ENCODE measurements around the gene ABR.
"Not testable (repeated sequence)": the region's sequence is repeated elsewhere in the genome, so short reads cannot be mapped to it uniquely, and the experiment has no call there.

ABR gene

GRCh38 chr17:1067282-1067956 lies 112.4 kb downstream of the ABR start:
- no peak for DNase-seq

- DNase-seq = not testable (repeated sequence)
Observed at GRCh38 chr17:1065416-1065815, 114.4 kb downstream of the ABR start.

GRCh38 chr17:1060991-1061390 lies 118.8 kb downstream of the ABR start:
- no peak for DNase-seq

- no peak for DNase-seq
Observed at GRCh38 chr17:1059131-1059795, 120.5 kb downstream of the ABR start.

GRCh38 chr17:1058423-1059130 lies 121.2 kb downstream of the ABR start:
- DNase-seq = no peak

- no peak for DNase-seq
Observed at GRCh38 chr17:1056761-1057160, 123.0 kb downstream of the ABR start.

- no peak for DNase-seq
Observed at GRCh38 chr17:1055751-1056645, 123.8 kb downstream of the ABR start.

GRCh38 chr17:1055231-1055630 lies 124.5 kb downstream of the ABR start:
- DNase-seq = no peak

- no peak for DNase-seq
Observed at GRCh38 chr17:1054656-1055055, 125.1 kb downstream of the ABR start.

- DNase-seq = no peak
Observed at GRCh38 chr17:1053661-1054360, 126.0 kb downstream of the ABR start.

GRCh38 chr17:1050996-1051925 lies 128.5 kb downstream of the ABR start:
- no peak for DNase-seq

GRCh38 chr17:1050246-1050995 lies 129.4 kb downstream of the ABR start:
- no peak for DNase-seq

GRCh38 chr17:1049446-1050225 lies 130.1 kb downstream of the ABR start:
- DNase-seq = no peak

GRCh38 chr17:1048516-1049115 lies 131.2 kb downstream of the ABR start:
- DNase-seq = not testable (repeated sequence)

- no peak for DNase-seq
Observed at GRCh38 chr17:1047879-1048470, 131.8 kb downstream of the ABR start.

- no peak for DNase-seq
Observed at GRCh38 chr17:1047177-1047878, 132.5 kb downstream of the ABR start.

- no peak for DNase-seq
Observed at GRCh38 chr17:1045456-1045855, 134.3 kb downstream of the ABR start.

- not testable (repeated sequence) for DNase-seq
Observed at GRCh38 chr17:1044387-1045009, 135.3 kb downstream of the ABR start.

Measured in NCI-H2227 treated with DMSO at 0.1 percent for 48 hours (cell line).